DOHH2 (cell line): Measurements from ENCODE around the gene SBK3.
A peak's percentile ranks its signal among the peaks of the same experiment; 100 is the strongest.

Experiments
- H3F3A ChIP-seq: fragments of 200-600 bp; sonication (generic), shearing (Covaris generic); 2 replicates; pipeline ENCODE4 v1.6.0; 2016; ENCODE audit warnings: antibody characterized with exemption, mild to moderate bottlenecking; ENCODE audit not compliant: control insufficient read depth, insufficient read depth
- H3K27ac ChIP-seq: fragments of 200-600 bp; sonication (generic); 2 replicates; pipeline ENCODE4 v1.5.1; 2014; ENCODE audit warnings: low read depth, mild to moderate bottlenecking, low read length, moderate library complexity
- H3K27me3 ChIP-seq: fragments of 200-600 bp; sonication (generic); 2 replicates; pipeline ENCODE4 v1.6.1; 2014; ENCODE audit warnings: mild to moderate bottlenecking, low read length, mixed read lengths; ENCODE audit not compliant: control insufficient read depth
- H3K36me3 ChIP-seq: fragments of 200-600 bp; sonication (generic); 2 replicates; pipeline ENCODE4 v1.6.1; 2014; ENCODE audit warnings: mild to moderate bottlenecking, low read length, moderate library complexity, mixed read lengths; ENCODE audit not compliant: control insufficient read depth
- H3K4me1 ChIP-seq: fragments of 200-600 bp; sonication (generic); 2 replicates; pipeline ENCODE4 v1.6.1; 2014; ENCODE audit warnings: mild to moderate bottlenecking, low read length, mixed read lengths; ENCODE audit not compliant: control insufficient read depth
- H3K4me2 ChIP-seq: fragments of 200-600 bp; sonication (generic); 2 replicates; pipeline ENCODE4 v1.6.0; 2014; ENCODE audit warnings: mild to moderate bottlenecking, low read length, moderate library complexity
- H3K4me3 ChIP-seq: fragments of 200-600 bp; sonication (generic); 2 replicates; pipeline ENCODE4 v1.5.1; 2014; ENCODE audit warnings: mild to moderate bottlenecking, low read length, mixed read lengths
- H3K79me2 ChIP-seq: fragments of 200-600 bp; sonication (generic); 2 replicates; pipeline ENCODE4 v1.6.1; 2014; ENCODE audit warnings: mild to moderate bottlenecking, low read length, mixed read lengths; ENCODE audit not compliant: control insufficient read depth
- H3K9me2 ChIP-seq: fragments of 200-600 bp; sonication (generic); replicated peaks from 2 replicates; pipeline ENCODE4 v1.6.1; 2014; ENCODE audit warnings: mild to moderate bottlenecking, low read length, mixed read lengths; ENCODE audit not compliant: control insufficient read depth
- H3K9me3 ChIP-seq: fragments of 200-600 bp; sonication (generic); 2 replicates; pipeline ENCODE4 v1.6.1; 2014; ENCODE audit warnings: antibody characterized with exemption, low read length, mixed read lengths; ENCODE audit not compliant: control insufficient read depth, insufficient read depth
- H4K20me1 ChIP-seq: fragments of 200-600 bp; sonication (generic); 2 replicates; pipeline ENCODE4 v1.6.0; 2014; ENCODE audit warnings: low read depth, mild to moderate bottlenecking, antibody characterized with exemption, low read length, moderate library complexity; ENCODE audit not compliant: control insufficient read depth, insufficient read depth
- CTCF ChIP-seq: fragments of 200-600 bp; sonication (generic); IDR thresholded peaks from one replicate; pipeline ENCODE4 v1.5.1; 2014; ENCODE audit warnings: antibody characterized with exemption, mild to moderate bottlenecking, low read depth, low read length; ENCODE audit not compliant: poor library complexity, severe bottlenecking
- EZH2phosphoT487 ChIP-seq: fragments of 200-600 bp; sonication (generic); IDR thresholded peaks from 2 replicates; pipeline ENCODE4 v1.6.1; 2017; ENCODE audit warnings: borderline replicate concordance, mild to moderate bottlenecking, antibody characterized with exemption, low read length, moderate library complexity, mixed read lengths

Gene SBK3

GRCh38 chr19:55503157-55503501 is 42.2 kb downstream of the SBK3 start:
- H3K27ac ChIP-seq: no peak overlapping the region
- H4K20me1 ChIP-seq: no peaks in the 10 kb centered on the region
- peak overlapping the region; percentile 91 for H3K4me2 ChIP-seq
- H3F3A ChIP-seq: 0 out of 2 replicates have a peak, but pooled peaks cover 4% of the 10 kb centered on the region
- no peaks in the 10 kb centered on the region for H3K36me3 ChIP-seq
- peaks cover 5% of the 10 kb centered on the region for H3K9me3 ChIP-seq
- TF ChIP-seq EZH2phosphoT487: no peak
- TF ChIP-seq CTCF: no peak
- no peaks in the 10 kb centered on the region for H3K9me2 ChIP-seq
- no peaks in the 10 kb centered on the region for H3K79me2 ChIP-seq
- peaks cover 8% of the 10 kb centered on the region for H3K4me1 ChIP-seq
- peak overlapping the region; percentile 77 for H3K4me3 ChIP-seq
- H3K27me3 ChIP-seq: no peaks in the 10 kb centered on the region

- TF ChIP-seq EZH2phosphoT487 (no peak), CTCF (no peak)
- H3K79me2 ChIP-seq: no peaks in the 10 kb centered on the region
Measured at GRCh38 chr19:55502197-55502952, 43.0 kb downstream of the SBK3 start.

GRCh38 chr19:55500368-55500952 is 44.9 kb downstream of the SBK3 start:
- Histone ChIP-seq H3K9me3 (peaks cover 5% of the 10 kb centered on the region), H3K4me1 (peaks cover 8% of the 10 kb centered on the region), H3K36me3 (no peaks in the 10 kb centered on the region), H3K4me2 (no peak overlapping the region), H3F3A (0 out of 2 replicates have a peak, but pooled peaks cover 4% of the 10 kb centered on the region), H3K27ac (no peak overlapping the region), H4K20me1 (no peaks in the 10 kb centered on the region), H3K79me2 (no peaks in the 10 kb centered on the region), H3K4me3 (no peak overlapping the region), H3K27me3 (no peaks in the 10 kb centered on the region), H3K9me2 (no peaks in the 10 kb centered on the region)
- no peak for TF ChIP-seq EZH2phosphoT487
- no peak for TF ChIP-seq CTCF

More at GRCh38 chr19:55502197-55502952, 43.0 kb downstream of the SBK3 start:
- H3K9me3 ChIP-seq: peaks cover 5% of the 10 kb centered on the region
- H4K20me1 ChIP-seq: no peaks in the 10 kb centered on the region
- no peak overlapping the region for H3K4me3 ChIP-seq
- peaks cover 8% of the 10 kb centered on the region for H3K4me1 ChIP-seq
- no peak overlapping the region for H3K4me2 ChIP-seq
- no peaks in the 10 kb centered on the region for H3K36me3 ChIP-seq
- H3F3A ChIP-seq: 0 out of 2 replicates have a peak, but pooled peaks cover 4% of the 10 kb centered on the region
- no peaks in the 10 kb centered on the region for H3K9me2 ChIP-seq
- H3K27me3 ChIP-seq: no peaks in the 10 kb centered on the region
- no peak overlapping the region for H3K27ac ChIP-seq
